Measurements from ENCODE around the gene RPL36. TPM values are rescaled to one million over a fixed set of nuclear protein-coding genes. Genes with fewer than 3 reads are reported as not detected.

Gene RPL36
- total RNA-seq, 4 donors from 2014 or later, result 461 to 719 (median 614) TPM

GRCh38 chr19:5738423-5738822 is 48.3 kb downstream of the RPL36 start:
- Histone ChIP-seq H3K27ac (replicated peaks in 1 of 4) (no peak overlapping the region), H3K4me1 (no peaks in the 10 kb centered on the region), H3K27me3 (peaks cover 0 to 9% (median 0%) of the 10 kb centered on the region in 4 donors), H3K4me3 (no peak overlapping the region), H3K36me3 (no peaks in the 10 kb centered on the region), H3K9me3 (no peaks in the 10 kb centered on the region)
- WGBS, result 79% methylated on average over 8 of the region's 8 CpGs
- no peak for TF ChIP-seq EP300 (IDR thresholded peaks at IDR 0.05)
- no peak for TF ChIP-seq POLR2AphosphoS5 (IDR thresholded peaks at IDR 0.05)
- no peak for TF ChIP-seq POLR2A (IDR thresholded peaks at IDR 0.05; ENCODE audit: low read depth)
- no peak for TF ChIP-seq CTCF (IDR thresholded peaks at IDR 0.05)
- DNase-seq (ENCODE audit: extremely low spot score), result no peak
- intact Hi-C loops (cut with DNase I), result no loop called here

Other genes starting within 250 kb of the RPL36 start
- not detected for gene ZNRF4, start 234.9 kb upstream of the RPL36 start, total RNA-seq
- 1 to 10 TPM in 1 of 4 donors, under 1 TPM in 2, not detected in 1; 0.17 to 2.9 (median 0.33) TPM for gene TINCR, start 122.3 kb upstream of the RPL36 start, total RNA-seq
- 10 to 100 TPM; 31.1 to 57.8 (median 42.7) TPM for gene SAFB2, start 67.5 kb upstream of the RPL36 start, total RNA-seq
- gene SAFB, start 67.2 kb upstream of the RPL36 start, total RNA-seq, result 10 to 100 TPM; 48.4 to 96.2 (median 75.7) TPM
- 10 to 100 TPM; 46.4 to 70.0 (median 59.3) TPM for gene MICOS13, start 9.8 kb upstream of the RPL36 start, total RNA-seq
- 10 to 100 TPM; 15.0 to 21.8 (median 17.8) TPM for gene HSD11B1L, start 9.3 kb upstream of the RPL36 start, total RNA-seq
- gene LONP1, start 29.9 kb downstream of the RPL36 start, total RNA-seq, result 10 to 100 TPM; 49.0 to 70.4 (median 54.3) TPM
- under 1 TPM in 1 of 4 donors, not detected in 3; 0.19 TPM for gene CATSPERD, start 30.3 kb downstream of the RPL36 start, total RNA-seq
- 1 to 10 TPM in 2 of 4 donors, under 1 TPM in 2; 0.19 to 1.2 (median 1.0) TPM for gene PRR22, start 94.5 kb downstream of the RPL36 start, total RNA-seq
- gene DUS3L, start 100.9 kb downstream of the RPL36 start, total RNA-seq, result 10 to 100 TPM; 20.3 to 34.1 (median 27.3) TPM
- gene NRTN, start 114.8 kb downstream of the RPL36 start, total RNA-seq, result 10 to 100 TPM; 12.9 to 53.0 (median 29.5) TPM
- under 1 TPM in 1 of 4 donors, not detected in 3; 0.17 TPM for gene FUT6, start 149.4 kb downstream of the RPL36 start, total RNA-seq
- under 1 TPM in 1 of 4 donors, not detected in 3; 0.57 TPM for gene FUT3, start 161.2 kb downstream of the RPL36 start, total RNA-seq
- gene FUT5, start 180.2 kb downstream of the RPL36 start, total RNA-seq, result not detected
- 100 to 1,000 TPM; 292 to 378 (median 314) TPM for gene NDUFA11, start 213.5 kb downstream of the RPL36 start, total RNA-seq
- 10 to 100 TPM in 1 of 4 donors, 1 to 10 TPM in 3; 5.0 to 12.5 (median 7.6) TPM for gene VMAC, start 214.6 kb downstream of the RPL36 start, total RNA-seq
- gene CAPS, start 224.0 kb downstream of the RPL36 start, total RNA-seq, result 10 to 100 TPM in 3 of 4 donors, 1 to 10 TPM in 1; 5.5 to 16.1 (median 15.2) TPM